Measurements from ENCODE around the gene TTC7B. TPM values are rescaled to one million over a fixed set of nuclear protein-coding genes. Genes with fewer than 3 reads are reported as not detected.

Gene TTC7B
- total and polyA plus RNA-seq, 2 of the 8 experiments (the other 6 are each of a cell fraction or from before 2014, with no cell fraction given), result 23.7 to 34.0 TPM

GRCh38 chr14:90534091-90534837 is 282.0 kb downstream of the TTC7B start:
- Histone ChIP-seq H2AK5ac (ENCODE audit: low read depth, low read length) (no peak overlapping the region), H3K18ac (ENCODE audit: extremely low read depth, low read length) (no peak overlapping the region), H3K27me3 (replicated peaks in 1 of 4; ENCODE audit: control insufficient read depth in 3 of 4, extremely low read depth in 1 of 4, insufficient read depth in 3 of 4, low read length in 3 of 4) (no peaks in the 10 kb centered on the region), H3K23ac (ENCODE audit: insufficient read length) (no peak overlapping the region), H3K4me2 (ENCODE audit: insufficient read depth in 1 of 2, low read depth in 2 of 2, low read length in 2 of 2) (no peak overlapping the region), H2BK20ac (ENCODE audit: low read length) (no peak overlapping the region), H3K56ac (replicated peaks; ENCODE audit: insufficient read length, low read depth, low read length) (no peak overlapping the region), H3K23me2 (ENCODE audit: low read depth, low read length) (peaks cover 2% of the 10 kb centered on the region; the same call in 1 of the 2 replicates), H3K9me3 (ENCODE audit: insufficient read depth in 2 of 2, low read depth in 1 of 2, low read length in 1 of 2) (no peaks in the 10 kb centered on the region), H4K91ac (replicated peaks; ENCODE audit: insufficient read length, low read length) (no peak overlapping the region), H4K5ac (ENCODE audit: insufficient read length, low read depth, low read length) (no peak overlapping the region), H2BK12ac (ENCODE audit: low read depth, low read length) (no peak overlapping the region), H3K4me1 (replicated peaks in 1 of 4; ENCODE audit: control insufficient read depth in 3 of 4, insufficient read depth in 4 of 4, low read length in 3 of 4) (peaks cover 0 to 8% (median 1%) of the 10 kb centered on the region in 4 experiments; a peak in 4 of 7 replicates), H3K14ac (ENCODE audit: insufficient read length) (no peak overlapping the region), H3K27ac (ENCODE audit: low read depth, low read length) (no peak overlapping the region), H3K9ac (replicated peaks in 1 of 4; ENCODE audit: extremely low read depth in 1 of 4, low read depth in 3 of 4, low read length in 3 of 4) (no peak overlapping the region), H4K8ac (ENCODE audit: extremely low read depth, insufficient read depth, low read length) (no peak overlapping the region), H3K79me1 (ENCODE audit: low read depth, low read length) (no peaks in the 10 kb centered on the region; the same call in 1 of the 2 replicates), H4K20me1 (replicated peaks in 1 of 2; ENCODE audit: control insufficient read depth in 1 of 2, insufficient read depth in 2 of 2, low read length in 2 of 2) (no peaks in the 10 kb centered on the region), H3K4me3 (ENCODE audit: extremely low read depth in 1 of 4, insufficient read depth in 2 of 4, low read depth in 3 of 4, low read length in 4 of 4) (no peak overlapping the region), H2BK120ac (replicated peaks; ENCODE audit: low read depth, low read length) (no peak overlapping the region), H2BK15ac (ENCODE audit: low read length) (no peak overlapping the region), H3K4ac (replicated peaks; ENCODE audit: insufficient read length, low read depth, low read length) (no peak overlapping the region), H3K79me2 (ENCODE audit: control insufficient read depth in 1 of 2, insufficient read depth in 2 of 2, low read length in 2 of 2) (no peaks in the 10 kb centered on the region), H2BK5ac (ENCODE audit: low read depth, low read length) (no peak overlapping the region; the same call in 1 of the 2 replicates), H2AFZ (ENCODE audit: low read length) (no peak overlapping the region), H3K36me3 (ENCODE audit: control insufficient read depth in 2 of 4, insufficient read depth in 4 of 4, low read length in 3 of 4) (no peaks in the 10 kb centered on the region)
- 85% methylated on average over 13 of the region's 19 CpGs; no CpG with 5 or more reads in 1 of the 2 experiments for WGBS, 2 experiments (ENCODE audit: extremely low coverage in 1 of 2, insufficient coverage in 1 of 2, insufficient read length in 1 of 2, insufficient replicate concordance in 2 of 2, low coverage in 1 of 2, low lambda C conversion rate in 2 of 2, missing lambda C conversion rate in 1 of 2)
- CTCF ChIA-PET (ENCODE audit: partially characterized antibody), result interaction anchor here (0.6 kb wide), 1 partner anchor 159 kb away, joined by 3 read pairs; no protein-coding TSS in a partner anchor
- DNase-seq (ENCODE audit: low read depth in 1 of 2, low spot score in 2 of 2) (no peak), FAIRE-seq (no peak)
- POLR2A ChIA-PET (ENCODE audit: partially characterized antibody), result no interaction called here
- TF ChIP-seq, protein P1, sequence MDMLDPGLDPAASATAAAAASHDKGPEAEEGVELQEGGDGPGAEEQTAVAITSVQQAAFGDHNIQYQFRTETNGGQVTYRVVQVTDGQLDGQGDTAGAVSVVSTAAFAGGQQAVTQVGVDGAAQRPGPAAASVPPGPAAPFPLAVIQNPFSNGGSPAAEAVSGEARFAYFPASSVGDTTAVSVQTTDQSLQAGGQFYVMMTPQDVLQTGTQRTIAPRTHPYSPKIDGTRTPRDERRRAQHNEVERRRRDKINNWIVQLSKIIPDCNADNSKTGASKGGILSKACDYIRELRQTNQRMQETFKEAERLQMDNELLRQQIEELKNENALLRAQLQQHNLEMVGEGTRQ (IDR thresholded peaks at IDR 0.05; ENCODE audit: low read length), result no peak
- TF ChIP-seq SIRT6 (IDR thresholded peaks at IDR 0.05; ENCODE audit: low read length) (no peak), EP300 (IDR thresholded peaks at IDR 0.05; ENCODE audit: borderline replicate concordance in 1 of 2, low read depth in 2 of 2, low read length in 2 of 2) (no peak), ATF3 (IDR thresholded peaks at IDR 0.05; ENCODE audit: insufficient read depth, low read depth, low read length) (no peak), PHF8 (conservative IDR thresholded peaks at IDR 0.05; ENCODE audit: low read depth, low read length) (no peak), RFX5 (IDR thresholded peaks at IDR 0.05; ENCODE audit: borderline replicate concordance, low read depth, low read length) (no peak), MAX (IDR thresholded peaks at IDR 0.05) (no peak), RNF2 (IDR thresholded peaks at IDR 0.05; ENCODE audit: borderline replicate concordance, low read depth, low read length, missing control alignments, poor library complexity, severe bottlenecking) (no peak), RAD21 (IDR thresholded peaks at IDR 0.05 in 1 of 2, conservative IDR thresholded peaks at IDR 0.05 in 1 of 2; ENCODE audit: low read depth in 2 of 2, low read length in 2 of 2) (no peak)
